Occipital lobe (tissue), 2 donors: Measurements from ENCODE around the gene TUBB3. TPM values are rescaled to one million over a fixed set of nuclear protein-coding genes. Genes with fewer than 3 reads are reported as not detected.

Experiments
- DNase-seq: peaks from one replicate; lab custom pipeline; 2025; lab: John Stamatoyannopoulos, UW
- total RNA-seq: library from RNA; depleted of rRNA; stranded (reverse); fragments of >200 nt; gene quantifications from one replicate; pipeline ENCODE4 v1.2.3, GENCODE V29; 2014

TUBB3 gene
- total RNA-seq, 1 donor from 2014 or later = 2,684 TPM

DNA sequence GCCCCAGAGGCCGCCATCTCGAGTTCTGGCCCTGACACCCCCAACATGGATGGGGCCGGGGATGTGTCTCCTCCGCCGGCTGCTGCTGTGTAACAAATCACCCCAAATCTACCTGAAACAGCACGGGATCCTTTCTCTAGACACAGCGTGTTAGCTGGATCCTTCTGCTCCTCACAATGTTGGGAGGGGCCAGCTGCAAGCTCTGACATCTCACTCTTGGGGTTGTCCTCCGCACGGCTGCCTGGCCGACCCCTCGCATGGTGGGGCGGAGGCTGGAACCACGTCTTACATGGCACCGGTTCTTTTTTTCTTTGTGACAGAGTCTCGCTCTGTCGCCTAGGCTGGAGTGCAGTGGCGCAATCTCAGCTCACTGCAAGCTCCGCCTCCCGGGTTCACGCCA is 13.8 kb downstream of the TUBB3 start:
- no peak for DNase-seq

DNA sequence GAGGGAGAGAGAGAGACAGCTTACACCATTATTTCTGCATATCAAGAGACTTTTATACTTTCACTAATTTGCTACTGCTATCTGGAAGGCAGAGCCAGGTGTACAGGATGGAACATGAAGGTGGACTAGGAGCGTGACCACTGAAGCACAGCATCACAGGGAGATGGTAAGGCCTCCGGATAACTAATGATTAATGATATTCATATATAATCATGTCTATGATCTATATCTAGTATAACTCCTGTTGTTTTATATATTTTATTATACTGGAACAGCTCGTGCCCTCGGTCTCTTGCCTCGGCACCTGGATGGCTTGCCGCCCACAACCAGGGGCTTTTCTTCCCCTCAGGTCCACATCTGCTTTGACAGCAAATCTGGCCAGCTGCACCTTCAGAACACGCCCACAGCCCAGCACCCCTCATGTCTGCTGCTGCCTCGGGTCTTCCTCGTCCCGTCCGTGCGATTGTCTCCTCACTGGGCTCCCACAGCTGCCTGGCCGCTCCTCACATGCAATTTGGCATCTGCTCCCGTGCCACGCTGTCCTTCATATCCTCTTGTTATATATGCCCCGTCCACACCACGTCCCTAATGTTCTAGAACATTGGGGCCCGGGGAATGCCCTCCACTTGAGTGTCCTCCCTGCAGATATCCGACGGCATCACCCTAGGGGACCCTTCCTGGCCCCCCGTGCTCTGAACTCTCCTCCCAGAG is 15.2 kb downstream of the TUBB3 start:
- DNase-seq = no peak

DNA sequence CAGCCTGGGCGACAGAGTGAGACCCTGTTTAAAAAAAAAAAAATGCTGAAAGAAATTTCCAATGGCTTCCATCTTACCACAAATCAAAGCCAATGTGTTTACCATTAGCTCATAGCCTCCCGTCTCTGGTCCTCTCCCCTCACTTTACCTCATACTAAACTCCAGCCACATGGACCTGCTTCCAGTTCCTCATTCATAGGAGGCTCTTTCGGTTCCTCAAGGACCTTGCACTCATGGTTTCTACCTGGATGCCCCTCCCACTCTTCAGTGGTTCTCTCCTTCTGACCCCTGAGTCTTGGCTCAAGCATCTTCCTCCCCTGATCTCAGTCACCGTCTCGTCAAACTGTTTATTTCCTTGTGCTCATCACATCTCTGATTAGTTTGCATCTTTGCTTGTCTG is 21.6 kb downstream of the TUBB3 start:
- no peak for DNase-seq

DNA sequence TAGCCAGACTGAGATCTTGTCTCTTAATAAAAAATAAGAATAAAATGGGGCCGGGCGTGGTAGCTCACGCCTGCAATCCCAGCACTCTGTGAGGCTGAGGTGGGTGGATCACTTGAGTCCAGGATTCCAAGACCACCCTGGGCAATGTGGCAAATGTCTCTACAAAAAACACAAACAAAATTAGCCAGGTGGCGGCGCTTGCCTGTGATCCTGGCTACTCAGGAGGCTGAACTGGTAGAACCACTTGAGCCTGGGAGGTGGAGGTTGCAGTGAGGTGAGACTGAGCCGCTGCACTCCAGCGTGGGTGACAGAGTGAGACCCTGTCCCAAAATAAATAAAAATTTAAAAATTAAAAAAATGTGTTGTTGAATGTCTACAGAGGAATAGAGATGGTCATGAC is 22.5 kb downstream of the TUBB3 start:
- no peak for DNase-seq

DNA sequence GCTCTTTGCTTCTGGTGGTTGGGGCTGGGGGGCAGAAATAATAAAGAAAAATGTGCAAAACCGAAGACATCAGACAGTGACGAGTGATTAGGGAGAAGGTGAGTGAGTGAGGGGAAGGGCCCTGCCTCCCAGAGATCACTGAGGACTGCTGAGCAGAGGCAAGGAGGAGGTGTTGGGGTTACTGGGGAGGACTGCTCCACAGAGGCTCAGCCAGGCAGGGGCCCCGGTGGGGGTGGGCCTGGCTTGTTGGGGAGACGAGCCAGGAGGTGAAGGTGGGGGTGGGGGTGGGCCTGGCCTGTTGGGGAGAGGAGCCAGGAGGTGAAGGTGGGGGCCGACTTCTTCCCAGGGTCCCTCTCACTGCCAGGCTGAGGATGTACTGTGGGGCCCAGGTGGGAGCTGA is 23.4 kb downstream of the TUBB3 start:
- no peak for DNase-seq

DNA sequence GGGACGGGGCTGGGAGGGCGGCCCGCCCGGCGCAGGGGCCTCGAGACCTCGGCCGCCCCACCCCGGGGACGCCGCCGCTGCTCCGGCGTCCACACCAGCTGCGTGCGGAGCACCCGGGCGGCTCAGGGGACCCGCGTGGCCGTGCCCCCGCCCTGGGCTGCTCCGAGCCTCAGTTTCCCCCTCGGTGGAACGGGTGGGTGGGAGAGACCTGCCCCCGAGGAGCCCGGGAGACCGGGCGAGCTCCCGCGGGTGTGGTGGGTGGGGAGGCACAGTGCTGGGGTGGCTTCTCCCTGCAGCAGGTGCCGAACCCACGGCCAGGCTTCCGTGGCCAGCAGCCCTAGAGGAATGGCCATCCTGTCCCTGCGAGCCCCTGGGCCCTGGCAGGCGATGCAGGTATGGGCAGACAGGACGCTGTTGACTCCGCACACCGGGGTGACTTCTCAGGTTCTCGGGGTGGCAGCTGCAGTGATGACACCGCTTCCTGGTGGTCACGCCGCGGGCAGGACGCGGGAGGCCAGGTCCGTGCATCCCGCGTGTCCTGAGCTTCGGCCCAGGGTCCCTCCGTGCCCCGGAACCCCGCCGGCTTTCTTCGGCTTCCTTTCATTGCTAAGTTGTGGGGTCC is 26.1 kb downstream of the TUBB3 start:
- no peak for DNase-seq

DNA sequence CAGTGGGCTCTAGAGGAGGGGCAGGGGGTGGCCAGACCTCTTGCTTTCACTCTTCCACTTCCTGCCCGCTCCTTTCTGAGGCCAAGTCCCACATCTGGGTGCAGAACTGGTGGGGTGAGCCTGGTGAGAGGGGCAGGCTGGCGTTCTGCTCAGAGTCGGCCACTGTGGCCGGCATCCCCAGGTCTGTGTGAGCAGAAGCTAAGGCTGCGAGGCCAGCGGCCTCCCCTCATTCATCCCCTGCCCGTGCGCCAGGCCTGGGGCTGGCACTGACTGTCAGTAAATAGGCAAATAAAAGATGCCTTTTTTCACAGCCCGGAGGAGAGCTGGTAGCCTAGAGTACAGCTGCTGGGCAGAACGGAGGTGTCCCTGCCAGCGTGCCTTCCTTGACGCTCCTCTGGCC is 26.6 kb downstream of the TUBB3 start:
- no peak for DNase-seq

DNA sequence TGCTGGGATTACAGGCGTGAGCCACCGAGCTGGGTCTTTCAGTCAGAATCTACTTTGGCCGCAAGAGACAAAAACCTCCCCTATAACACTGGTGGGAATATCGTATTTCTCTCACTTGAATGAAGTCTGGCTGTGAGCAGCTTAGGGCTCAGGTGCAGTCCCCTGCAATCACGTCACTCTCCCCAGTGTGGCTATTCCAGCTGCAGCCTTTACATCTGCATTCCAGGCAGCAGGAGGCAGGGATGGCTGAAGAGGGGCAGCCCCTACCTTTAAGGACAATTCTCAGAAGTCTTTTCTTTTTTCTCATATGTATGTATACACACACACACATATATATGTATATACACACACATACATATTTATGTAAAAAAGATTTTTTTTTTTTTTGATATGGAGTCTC is 28.4 kb downstream of the TUBB3 start:
- no peak for DNase-seq

DNA sequence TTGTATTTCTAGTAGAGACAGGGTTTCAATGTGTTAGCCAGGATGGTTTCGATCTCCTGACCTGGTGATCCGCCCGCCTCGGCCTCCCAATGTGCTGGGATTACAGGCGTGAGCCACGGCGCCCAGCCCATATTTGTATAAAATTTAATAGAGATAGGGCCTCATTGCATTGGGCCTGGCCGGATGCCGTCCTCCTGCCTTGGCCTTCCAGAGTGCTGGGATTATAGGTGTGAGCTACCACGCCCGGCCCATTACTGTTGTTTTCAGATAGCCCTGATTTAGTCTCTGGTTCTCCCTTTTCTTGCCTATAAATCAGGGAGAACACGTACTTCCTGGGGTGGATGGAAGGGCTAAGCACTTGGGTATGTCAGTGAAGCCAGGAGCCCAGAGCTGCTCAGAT is 28.9 kb downstream of the TUBB3 start:
- DNase-seq = no peak

DNA sequence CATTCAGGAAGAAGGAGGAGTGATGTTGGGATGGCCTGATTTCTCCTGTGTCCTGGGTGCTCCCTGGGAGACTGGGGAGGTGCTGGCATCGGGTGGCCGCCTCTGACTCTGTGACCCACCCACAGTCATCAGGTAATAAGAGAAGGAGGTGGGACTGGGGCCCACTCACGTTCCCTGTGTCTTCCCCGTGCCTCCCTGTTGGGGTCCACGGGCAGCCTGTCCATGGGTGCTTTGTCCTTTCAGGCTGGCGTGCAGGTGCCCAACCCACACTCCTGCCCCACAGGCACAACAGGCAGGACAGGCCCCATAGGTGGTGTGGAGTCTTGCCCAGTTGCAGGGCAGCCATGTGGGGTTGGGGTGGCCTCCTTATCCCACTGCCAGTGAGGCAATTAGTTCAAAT is 29.4 kb downstream of the TUBB3 start:
- no peak for DNase-seq

DNA sequence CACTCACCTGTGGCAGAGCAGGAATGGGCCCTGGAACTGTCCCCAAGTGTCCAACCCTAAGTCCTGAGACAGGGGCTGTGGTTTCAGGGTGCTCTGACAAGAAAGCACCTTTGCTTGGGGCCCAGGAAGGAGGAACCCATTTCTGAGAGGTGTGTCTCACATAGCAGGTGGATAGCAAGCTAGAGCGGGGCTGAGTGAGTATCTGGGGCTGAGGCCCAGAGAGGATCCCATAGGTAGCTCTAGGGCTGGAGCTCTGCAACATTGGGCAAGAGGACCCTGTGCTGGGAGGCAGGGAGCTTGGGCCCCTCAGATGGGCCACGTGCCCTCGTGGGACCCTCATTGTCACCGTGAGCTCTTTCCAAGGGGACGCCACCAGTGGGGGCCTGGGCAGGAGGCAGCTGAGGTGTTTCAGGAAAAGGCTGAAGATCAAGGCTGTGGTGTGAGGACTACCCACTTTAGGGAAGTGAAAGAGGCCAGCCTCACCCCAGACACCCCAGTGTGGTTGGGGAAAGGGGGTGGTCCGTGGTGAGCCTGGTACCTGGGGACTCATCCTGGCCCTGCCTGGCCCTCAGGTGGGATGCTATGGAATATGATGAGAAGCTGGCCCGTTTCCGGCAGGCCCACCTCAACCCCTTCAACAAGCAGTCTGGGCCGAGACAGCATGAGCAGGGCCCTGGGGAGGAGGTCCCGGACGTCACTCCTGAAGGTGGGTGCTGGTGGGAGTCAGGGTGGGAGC is 30.7 kb downstream of the TUBB3 start:
- DNase-seq = no peak

DNA sequence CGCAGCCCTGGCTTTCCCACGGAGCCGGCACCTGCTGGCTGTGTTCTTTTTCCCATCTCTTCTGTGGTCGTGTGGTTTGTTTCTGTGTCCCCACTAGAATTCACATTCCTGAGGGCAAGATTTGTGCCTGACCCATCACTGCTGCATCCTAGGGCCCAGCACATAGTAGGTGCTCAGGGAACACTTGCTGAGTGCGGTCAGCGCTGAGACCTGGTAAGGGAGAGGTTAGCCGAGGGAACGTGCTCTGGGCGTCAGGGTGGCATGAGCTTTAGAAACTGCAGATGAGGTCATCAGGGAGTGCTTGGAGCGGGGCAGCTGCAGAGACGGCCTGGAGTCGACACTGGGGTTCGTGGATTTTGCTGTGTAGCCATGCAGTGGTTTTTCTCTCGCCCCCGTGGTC is 31.3 kb downstream of the TUBB3 start:
- DNase-seq = no peak

DNA sequence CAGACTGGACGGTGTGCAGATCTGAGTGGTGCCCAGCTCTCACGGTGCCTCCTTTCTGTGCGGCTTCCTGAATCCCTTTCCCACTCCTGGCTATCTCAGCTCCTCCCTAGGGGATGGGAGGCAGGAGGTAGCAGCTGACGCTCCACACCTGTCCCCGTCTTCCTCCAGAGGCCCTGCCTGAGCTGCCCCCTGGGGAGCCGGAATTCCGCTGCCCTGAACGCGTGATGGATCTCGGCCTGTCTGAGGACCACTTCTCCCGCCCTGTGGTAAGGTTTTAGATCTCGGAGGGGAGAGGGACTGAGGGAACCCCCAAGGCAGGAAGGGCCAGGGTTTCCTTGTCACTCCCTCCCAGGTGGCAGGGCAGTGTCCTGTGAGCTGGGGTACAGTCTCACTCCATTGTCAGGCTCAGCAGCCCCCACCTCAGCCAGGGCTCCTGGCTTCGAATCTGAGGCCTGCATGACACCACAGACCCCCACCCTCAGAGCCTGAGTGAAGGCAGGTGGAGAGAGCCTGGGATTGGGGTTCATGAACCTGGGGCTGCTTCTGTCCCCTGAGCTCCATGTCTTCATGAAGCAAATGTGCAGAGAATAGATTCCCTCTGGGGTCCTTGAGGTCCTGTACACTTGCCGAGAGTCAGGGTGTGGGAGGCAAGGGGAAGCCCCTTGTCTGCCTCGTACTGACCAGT is 32.0 kb downstream of the TUBB3 start:
- no peak for DNase-seq

DNA sequence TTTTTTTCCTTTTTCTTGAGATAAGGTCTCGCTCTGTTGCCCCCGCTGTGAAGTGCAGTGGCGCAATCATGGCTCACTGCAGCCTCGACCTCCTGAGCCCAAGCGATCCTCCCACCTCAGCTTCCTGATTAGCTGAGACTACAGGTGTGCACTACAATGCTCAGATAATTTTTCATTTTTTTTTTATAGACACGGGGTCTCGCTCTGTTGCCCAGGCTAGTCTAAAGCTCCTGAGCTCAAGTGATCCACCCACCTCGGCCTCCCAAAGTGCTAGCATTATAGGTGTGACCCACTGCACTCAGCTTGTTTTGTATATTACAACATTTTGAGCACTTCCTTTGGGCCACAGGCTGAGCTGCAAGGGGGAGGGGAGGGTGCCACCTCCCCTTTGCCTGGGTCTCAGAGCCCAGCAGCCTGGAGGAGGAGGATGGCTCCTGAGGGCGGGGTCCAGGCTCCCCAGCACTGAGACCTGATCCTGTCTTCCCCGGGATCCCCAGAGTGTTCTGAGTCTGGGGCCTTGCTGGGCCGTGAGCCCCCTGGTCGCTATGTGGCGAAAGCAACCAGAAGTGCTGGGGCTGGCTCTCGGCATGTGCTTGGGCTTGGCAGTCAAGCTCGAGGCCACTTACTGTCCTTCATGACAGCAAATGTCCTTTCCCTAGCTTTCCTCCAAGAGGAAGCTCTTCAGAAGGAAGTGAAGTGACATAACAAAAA is 33.5 kb downstream of the TUBB3 start:
- DNase-seq = no peak

DNA sequence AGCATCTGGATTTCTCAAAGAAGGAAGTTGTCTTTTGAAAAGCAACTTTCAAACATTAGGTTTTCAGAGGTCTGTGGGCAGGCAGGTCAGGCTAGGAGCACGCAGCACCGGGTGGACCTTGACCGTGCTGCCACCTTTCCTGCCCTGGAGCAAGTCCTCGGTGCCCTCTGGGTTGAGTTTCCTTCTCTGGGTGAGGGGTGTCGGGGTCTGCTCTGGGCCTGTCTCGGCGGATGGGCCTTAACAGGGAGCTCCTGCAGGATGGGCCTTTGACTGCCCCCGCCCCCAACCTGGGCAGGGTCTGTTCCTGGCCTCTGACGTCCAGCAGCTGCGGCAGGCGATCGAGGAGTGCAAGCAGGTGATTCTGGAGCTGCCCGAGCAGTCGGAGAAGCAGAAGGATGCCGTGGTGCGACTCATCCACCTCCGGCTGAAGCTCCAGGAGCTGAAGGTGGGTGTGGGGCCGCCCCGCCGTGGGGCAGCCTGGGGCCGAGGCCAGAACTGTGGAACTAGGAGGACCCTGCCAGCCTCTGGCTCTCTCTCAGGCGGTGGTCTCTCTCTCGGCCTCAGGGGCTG is 34.2 kb downstream of the TUBB3 start:
- DNase-seq = no peak

DNA sequence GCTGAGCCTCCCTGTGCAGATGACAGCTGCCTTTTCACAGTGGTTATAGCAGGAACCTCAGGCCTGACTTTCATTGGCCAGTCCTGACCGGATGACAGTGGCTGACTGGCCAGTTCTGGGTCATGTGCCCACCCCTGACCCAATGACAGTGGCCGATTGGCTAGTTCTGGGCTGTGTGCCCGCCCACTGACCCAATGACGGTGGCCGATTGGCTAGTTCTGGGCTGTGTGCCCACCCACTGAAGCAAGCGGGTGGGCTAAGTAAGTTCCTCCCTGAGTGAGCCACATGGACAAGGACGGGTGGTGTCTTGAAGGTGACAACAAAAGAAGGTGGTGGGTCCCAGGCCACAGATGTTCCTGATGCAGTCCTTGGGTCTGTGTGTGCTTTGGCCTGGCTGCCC is 34.9 kb downstream of the TUBB3 start:
- no peak for DNase-seq

DNA sequence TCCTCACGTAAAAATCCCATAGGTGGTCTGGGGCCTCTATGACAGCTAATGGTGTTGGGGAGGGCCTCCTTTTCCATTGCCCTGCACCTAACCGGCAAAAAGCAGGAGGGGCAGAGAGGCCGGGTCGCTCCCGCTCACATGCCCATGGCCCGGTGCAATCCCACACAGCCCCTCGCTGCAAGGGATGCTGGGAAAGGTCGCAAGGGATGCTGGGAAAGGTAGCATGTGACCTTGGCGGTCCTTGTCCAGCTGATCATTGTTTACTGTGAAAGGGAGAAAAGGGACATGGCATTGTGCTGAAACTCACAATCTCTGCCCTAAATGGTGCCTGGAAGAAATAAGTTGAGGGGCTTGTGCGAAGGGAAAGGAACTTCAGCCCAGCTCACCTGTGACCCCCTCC is 35.5 kb downstream of the TUBB3 start:
- DNase-seq = no peak

DNA sequence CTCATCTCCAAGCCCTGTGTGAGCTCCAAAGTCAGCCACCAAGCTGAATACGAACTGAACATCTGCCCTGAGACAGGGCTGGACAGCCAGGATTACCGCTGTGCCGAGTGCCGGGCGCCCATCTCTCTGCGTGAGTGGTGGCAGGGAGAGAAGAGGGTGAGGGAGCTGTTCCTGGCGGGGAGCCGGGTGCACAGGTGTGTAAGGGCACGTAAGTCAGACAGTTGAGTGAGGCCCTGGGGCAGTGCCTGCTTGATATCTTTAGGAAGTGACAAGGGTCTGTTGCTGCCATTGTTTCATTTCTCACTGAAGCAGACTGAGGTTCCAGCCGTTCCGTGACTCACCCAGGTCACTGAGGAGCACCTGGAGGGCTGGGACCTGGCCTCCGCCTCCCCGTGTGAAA is 37.8 kb downstream of the TUBB3 start:
- DNase-seq = no peak

DNA sequence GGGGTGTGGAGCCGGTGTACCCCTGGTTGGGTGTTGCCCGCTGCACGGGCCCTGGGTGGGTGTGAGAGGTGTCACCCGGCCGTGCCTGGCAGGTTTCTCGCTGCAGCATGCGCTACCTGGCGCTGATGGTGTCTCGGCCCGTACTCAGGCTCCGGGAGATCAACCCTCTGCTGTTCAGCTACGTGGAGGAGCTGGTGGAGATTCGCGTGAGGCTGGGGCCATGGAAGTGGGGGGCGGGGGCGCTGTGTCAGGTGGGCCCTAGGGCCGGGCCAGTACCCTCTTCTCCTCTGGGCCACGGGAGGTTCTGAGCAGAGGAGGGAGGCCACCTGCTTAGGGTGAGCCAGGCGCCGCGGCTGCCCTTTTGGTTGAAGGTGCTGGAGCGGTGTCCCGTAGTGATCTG is 38.8 kb downstream of the TUBB3 start:
- DNase-seq = no peak

DNA sequence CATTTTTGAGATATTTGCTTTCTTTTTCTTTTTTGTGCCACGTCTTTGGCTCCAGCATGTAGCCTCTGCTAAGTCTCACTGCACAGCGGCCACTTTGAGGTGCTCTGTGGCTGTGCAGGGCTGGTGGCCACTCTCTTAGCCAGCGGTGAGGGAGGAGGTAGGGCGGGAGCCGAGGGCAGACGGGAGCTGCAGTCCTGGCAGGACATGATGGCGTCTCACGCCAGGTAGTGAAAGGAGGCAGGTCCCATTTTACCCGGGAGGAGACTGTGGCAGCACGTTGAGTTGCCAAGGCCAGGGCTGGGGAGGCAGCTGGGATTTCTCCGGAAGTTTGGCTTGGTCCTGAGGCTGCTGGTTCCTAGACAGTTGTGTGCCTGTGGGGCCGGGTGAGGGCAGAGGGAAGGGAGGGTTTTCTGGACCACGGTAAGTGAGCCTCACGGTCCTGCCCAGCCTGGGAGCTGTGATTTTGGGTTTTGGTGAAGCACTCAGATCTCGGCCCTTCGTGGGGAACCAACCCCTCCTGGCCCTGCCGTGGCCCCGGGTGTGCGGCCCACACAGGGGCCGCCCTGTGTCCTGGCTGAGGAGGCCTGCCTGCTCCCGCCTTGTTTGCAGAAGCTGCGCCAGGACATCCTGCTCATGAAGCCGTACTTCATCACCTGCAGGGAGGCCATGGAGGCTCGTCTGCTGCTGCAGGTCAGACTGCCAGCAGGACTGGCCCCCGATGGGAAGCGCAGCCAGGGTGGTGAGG is 39.8 kb downstream of the TUBB3 start:
- no peak for DNase-seq

DNA sequence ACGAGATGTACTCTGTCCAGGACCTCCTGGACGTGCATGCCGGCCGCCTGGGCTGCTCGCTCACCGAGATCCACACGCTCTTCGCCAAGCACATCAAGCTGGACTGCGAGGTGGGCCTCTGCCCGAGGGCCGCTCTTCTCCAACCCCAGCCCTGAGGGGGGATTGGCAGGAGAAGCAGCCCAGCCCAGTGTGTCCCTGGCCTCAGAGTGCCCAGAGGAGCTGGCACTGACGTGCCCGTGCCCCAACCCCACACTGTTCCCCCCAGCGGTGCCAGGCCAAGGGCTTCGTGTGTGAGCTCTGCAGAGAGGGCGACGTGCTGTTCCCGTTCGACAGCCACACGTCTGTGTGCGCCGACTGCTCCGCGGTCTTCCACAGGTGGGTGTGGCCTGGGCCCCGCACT is 41.1 kb downstream of the TUBB3 start:
- no peak for DNase-seq
